GM21526 (cell line): ENCODE measurements around the gene SRP9.

Experiments used
- ATAC-seq: cut with Tn5 transposase; IDR thresholded peaks from one replicate; pipeline ENCODE4 v1.9.1; 2021; ENCODE audit warnings: moderate library complexity; ENCODE audit not compliant: unreplicated experiment, low FRiP score

Gene SRP9

GRCh38 chr1:225777583-225778336 is at the start of gene SRP9:
Gene SRP9 (plus strand): TSS chr1:225777826. CDS start chr1:225777941, 115 bp downstream.
- peak; percentile 99 for ATAC-seq

DNA sequence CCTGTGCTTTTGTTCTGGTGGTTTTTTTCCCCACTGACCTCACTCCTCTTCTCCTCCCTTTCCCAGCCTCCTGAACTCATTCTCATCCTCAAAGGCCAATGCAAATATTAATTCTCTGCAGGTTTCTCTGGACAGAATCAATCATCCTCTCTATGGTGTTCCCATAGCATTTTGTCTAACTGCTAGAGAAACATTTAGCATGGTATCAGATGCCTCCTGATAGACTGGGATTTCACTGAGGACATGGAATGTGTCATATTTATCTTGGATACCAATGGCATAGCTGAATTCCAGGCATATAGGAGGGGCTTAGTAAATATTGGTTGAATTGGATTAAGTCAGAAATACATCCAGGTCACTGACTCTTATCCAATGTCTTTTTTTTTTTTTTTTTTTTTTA is 46.1 kb upstream of the SRP9 start:
- no peak for ATAC-seq

- no peak for ATAC-seq
Observed at GRCh38 chr1:225733254-225733653, 44.4 kb upstream of the SRP9 start.

GRCh38 chr1:225735252-225736149 is 42.1 kb upstream of the SRP9 start:
- no peak for ATAC-seq

GRCh38 chr1:225736437-225737098 is 41.1 kb upstream of the SRP9 start:
- ATAC-seq, result no peak

DNA sequence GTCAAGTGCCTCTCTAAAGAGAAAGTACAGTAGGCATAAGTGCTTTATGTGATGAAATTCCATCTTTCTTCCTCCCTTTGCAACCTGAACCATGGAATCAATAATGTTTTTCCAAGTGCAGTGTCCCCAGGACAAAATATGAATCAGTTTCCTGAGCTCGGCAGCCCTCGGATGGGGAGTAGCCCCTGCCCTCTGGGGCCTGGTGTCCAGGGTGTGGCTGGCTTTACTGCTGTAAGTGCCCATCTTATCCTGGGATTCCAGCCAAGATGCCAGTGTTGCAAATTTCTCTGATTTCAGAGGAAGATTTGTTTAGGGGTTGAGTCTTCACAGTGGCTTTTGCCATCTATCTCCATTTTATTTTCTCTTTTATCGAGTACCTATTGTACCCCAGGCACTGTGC is 40.5 kb upstream of the SRP9 start:
- no peak for ATAC-seq

- no peak for ATAC-seq
Observed at GRCh38 chr1:225737866-225738265, 39.8 kb upstream of the SRP9 start.

- no peak for ATAC-seq
Observed at GRCh38 chr1:225738763-225739162, 38.9 kb upstream of the SRP9 start.

DNA sequence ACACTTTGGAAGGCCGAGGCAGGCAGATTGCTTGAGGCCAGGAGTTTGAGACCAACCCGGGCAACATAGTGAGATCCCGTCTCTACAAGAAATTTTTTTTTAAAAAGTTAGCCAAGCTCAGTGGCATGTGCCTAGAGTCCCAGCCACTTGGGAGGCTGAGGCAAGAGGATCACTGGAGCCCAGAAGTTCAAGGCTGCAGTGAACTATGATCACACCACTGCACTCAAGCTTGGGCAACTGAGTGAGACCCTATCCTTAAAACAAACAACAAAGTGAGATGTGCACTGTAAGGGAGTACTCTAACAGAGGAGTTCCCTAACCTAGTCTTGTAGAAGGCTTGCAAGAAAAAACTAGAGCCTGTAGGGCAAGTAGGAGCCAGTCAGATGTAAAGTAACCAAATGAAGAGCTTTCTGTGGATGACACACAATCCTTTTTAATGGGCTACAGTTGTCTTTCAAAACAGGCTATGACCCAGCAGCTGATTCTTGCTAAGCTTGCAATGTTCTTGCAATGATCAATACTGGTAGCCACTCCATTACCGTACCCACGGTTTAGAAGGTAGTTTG is 38.0 kb upstream of the SRP9 start:
- no peak for ATAC-seq

GRCh38 chr1:225744745-225745144 is 32.9 kb upstream of the SRP9 start:
- no peak for ATAC-seq

DNA sequence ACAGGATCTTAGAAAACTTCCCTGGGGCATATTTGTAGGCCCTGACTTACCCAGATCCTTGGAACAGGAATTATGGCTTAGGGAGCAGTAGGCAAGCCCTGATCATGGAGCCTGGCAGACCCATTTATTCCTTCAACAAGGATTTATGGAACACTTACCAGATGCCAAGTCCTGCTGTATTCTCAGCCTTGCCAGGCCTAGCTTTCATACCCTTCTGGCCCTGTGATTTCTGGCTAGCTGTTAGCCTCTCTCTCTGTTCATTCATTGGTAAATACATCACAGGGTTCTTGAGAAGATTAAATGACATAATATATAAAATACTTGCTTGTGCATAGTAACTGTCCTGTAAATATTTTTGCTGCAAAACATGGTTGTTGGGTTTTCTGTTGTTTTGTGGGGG is 32.4 kb upstream of the SRP9 start:
- no peak for ATAC-seq

GRCh38 chr1:225746361-225747179 is 31.1 kb upstream of the SRP9 start:
- ATAC-seq, result no peak

DNA sequence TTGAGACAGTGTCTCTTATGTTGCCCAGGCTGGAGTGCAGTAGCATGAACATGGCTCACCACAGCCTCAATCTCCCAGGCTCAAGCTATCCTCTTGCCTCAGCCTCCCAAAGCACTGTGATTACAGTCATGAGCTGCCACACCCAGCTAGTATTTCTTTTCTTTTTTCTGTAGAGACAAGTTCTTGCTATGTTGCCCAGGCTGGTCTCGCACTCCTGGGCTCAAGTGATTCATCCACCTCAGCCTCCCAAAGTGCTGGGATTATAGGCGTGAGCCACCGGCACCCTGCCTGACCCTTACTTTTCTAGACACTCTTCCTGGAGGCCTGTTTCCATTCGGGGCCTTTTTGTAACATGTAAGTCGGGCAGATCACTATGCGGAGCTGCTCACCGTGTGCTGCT is 30.1 kb upstream of the SRP9 start:
- no peak for ATAC-seq

GRCh38 chr1:225748529-225748928 is 29.1 kb upstream of the SRP9 start:
- ATAC-seq, result no peak

DNA sequence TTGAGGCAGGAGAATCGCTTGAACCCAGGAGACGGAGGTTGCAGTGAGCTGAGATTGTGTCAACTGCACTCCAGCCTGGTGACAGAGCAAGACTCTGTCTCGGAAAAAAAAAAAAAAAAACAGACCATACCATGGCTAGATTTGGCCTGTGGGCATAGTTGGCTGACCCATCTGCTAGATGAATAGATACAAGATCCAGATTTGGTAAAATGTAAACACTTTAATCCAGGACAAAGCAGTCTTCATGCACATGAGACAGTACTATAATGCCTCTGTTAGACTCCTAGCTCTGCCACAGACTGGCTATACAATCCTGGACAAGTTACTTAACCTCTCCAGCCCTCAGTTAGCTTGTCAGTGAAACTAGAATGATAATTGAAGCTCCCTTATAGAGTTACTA is 27.9 kb upstream of the SRP9 start:
- ATAC-seq, result no peak

GRCh38 chr1:225750420-225750819 is 27.2 kb upstream of the SRP9 start:
- ATAC-seq, result no peak

DNA sequence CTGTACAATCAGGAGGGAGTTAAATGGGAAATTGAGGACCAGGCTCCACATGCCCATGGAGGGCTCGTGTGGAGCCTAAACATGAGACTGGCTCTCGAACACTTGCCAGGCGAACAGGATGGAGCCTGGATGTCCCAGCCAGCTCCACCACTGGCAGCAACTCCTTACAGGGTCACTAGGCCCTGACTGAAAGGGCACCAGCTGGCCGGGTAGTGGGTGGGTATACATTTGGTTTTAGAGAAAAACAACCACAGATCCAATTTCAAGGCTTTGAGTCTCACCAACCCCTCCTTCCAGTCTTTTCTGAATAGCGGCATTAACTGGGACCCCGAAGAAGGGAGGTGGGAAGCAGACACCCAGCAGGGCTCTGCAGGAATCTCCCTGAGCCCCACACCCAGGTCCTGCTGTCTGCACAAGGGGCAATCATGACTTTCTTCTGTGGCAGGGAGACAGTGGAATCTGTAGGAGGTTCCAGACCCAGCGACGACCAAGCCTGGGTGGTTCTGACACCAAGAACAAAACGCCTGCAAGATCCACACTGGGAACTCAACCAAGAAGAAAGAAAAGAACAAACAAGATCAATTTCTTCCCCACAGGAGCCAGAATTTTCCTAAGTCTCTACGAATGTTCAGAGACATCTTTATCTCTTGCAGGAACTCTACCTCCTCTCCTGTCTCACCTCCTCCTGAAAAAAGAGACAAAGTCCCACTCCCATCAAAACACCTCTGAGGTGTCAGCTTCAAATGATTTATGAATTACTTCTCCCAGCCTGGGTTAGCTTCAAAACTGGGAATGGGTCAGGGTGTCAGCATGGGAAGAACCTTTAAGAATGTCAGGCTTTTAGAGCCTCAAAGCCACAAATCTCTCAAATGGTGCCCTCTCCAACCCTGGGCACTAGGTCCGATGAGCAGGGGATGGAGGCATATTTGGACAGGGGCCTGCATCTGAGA is 26.5 kb upstream of the SRP9 start:
- ATAC-seq, result no peak

DNA sequence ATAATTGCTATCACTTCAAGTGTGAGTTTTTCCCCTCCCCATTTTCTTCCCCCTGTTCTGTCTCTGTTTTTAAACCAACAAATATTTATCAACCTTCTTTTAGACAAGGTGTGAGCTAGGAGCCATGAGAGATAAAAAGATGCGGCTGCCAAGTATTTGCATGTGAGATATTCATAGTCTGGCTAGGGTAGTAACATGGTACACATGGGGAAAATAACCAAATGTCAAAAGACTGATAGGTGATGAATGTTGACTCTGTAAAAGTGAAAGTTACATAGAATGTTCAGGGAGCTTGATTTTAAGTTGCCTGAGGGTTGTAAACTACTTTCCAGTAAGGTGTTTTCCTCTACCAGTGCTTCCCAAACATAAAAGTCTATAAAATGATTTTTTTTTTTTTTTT is 25.4 kb upstream of the SRP9 start:
- ATAC-seq, result no peak
